Measurements from ENCODE around the gene GORASP2. TPM values are rescaled to one million over a fixed set of nuclear protein-coding genes. Genes with fewer than 3 reads are reported as not detected.

GORASP2 gene
- total RNA-seq, 4 donors from 2014 or later: 14.7 to 43.7 (median 29.4) TPM

DNA sequence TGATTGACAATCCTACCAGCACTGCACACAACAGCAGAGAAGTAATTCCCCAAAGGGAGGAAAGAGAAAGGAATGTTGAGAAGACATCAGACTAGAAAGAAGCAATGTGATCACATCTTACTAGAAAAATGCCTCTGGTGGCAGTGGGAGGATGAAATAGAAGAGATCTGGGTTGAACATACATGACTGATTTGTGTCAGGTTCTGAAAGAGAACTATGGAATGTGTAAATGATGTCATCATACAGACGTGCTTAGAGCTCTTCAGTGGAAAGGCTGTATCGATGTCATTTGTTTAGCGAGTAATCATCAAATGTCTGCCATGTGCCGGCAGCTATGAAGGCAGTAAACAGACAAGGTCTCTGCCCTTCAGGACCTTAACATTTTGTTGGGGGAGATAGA is 24.9 kb downstream of the GORASP2 start:
- no peak overlapping the region for H3K27ac ChIP-seq
- intact Hi-C loops (cut with DNase I; ENCODE audit: low total_unique reads): no loop called here
- no peak overlapping the region for H3K4me3 ChIP-seq
- DNase-seq: no peak
- no peaks in the 10 kb centered on the region for H3K4me1 ChIP-seq
- H3K9me3 ChIP-seq: no peaks in the 10 kb centered on the region
- no peaks in the 10 kb centered on the region for H3K27me3 ChIP-seq
- TF ChIP-seq POLR2A (IDR thresholded peaks at IDR 0.05) (no peak), EP300 (IDR thresholded peaks at IDR 0.05; ENCODE audit: low read depth) (no peak), POLR2AphosphoS5 (IDR thresholded peaks at IDR 0.05) (no peak)
- TF ChIP-seq, protein P1, sequence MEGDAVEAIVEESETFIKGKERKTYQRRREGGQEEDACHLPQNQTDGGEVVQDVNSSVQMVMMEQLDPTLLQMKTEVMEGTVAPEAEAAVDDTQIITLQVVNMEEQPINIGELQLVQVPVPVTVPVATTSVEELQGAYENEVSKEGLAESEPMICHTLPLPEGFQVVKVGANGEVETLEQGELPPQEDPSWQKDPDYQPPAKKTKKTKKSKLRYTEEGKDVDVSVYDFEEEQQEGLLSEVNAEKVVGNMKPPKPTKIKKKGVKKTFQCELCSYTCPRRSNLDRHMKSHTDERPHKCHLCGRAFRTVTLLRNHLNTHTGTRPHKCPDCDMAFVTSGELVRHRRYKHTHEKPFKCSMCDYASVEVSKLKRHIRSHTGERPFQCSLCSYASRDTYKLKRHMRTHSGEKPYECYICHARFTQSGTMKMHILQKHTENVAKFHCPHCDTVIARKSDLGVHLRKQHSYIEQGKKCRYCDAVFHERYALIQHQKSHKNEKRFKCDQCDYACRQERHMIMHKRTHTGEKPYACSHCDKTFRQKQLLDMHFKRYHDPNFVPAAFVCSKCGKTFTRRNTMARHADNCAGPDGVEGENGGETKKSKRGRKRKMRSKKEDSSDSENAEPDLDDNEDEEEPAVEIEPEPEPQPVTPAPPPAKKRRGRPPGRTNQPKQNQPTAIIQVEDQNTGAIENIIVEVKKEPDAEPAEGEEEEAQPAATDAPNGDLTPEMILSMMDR (IDR thresholded peaks at IDR 0.05): no peak
- H3K36me3 ChIP-seq: peaks cover 0 to 88% (median 40%) of the 10 kb centered on the region in 4 donors
- in situ Hi-C loops (cut with MboI; ENCODE audit: low pct_ligation_motif_present in 1 of 4, low pct_unique_long_range_greater_than_20kb in 1 of 4, low sequenced_read_pairs in 3 of 4): loop anchor here in 2 of 4 donors (25.0 kb wide), 2 partner anchors 208 to 458 kb away; partner anchors contain the start of gene TLK1 (in 1 of the 2)
- WGBS, 2 donors (ENCODE audit: low coverage in 1 of 2): 61 to 81% methylated on average over 3 to 4 of the region's 4 CpGs

DNA sequence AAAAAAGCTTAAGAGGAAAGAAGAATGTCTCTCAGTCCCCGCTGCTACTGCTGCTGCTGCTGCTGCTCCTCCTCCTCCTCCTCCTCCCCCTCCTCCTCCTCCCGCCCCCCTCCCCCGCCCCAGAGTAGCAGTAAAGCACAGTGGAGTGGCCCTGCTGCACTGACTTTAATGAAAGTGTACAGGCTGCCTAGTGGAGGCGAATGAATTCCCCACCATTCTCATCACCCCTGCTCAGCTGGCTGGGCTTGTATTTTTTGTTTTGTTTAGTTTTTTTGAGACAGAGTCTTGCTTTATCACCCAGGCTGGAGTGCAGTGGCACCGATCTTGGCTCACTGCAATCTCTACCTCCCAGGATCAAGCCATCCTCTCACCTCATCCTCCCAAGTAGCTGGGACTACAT is 34.3 kb downstream of the GORASP2 start:
- in situ Hi-C loops (cut with MboI; ENCODE audit: low pct_ligation_motif_present in 1 of 4, low pct_unique_long_range_greater_than_20kb in 1 of 4, low sequenced_read_pairs in 3 of 4): loop anchor here in 3 of 4 donors (10.0 to 25.0 kb wide), 3 partner anchors 199 to 461 kb away; partner anchors contain the start of gene TLK1 (in 1 of the 3)

DNA sequence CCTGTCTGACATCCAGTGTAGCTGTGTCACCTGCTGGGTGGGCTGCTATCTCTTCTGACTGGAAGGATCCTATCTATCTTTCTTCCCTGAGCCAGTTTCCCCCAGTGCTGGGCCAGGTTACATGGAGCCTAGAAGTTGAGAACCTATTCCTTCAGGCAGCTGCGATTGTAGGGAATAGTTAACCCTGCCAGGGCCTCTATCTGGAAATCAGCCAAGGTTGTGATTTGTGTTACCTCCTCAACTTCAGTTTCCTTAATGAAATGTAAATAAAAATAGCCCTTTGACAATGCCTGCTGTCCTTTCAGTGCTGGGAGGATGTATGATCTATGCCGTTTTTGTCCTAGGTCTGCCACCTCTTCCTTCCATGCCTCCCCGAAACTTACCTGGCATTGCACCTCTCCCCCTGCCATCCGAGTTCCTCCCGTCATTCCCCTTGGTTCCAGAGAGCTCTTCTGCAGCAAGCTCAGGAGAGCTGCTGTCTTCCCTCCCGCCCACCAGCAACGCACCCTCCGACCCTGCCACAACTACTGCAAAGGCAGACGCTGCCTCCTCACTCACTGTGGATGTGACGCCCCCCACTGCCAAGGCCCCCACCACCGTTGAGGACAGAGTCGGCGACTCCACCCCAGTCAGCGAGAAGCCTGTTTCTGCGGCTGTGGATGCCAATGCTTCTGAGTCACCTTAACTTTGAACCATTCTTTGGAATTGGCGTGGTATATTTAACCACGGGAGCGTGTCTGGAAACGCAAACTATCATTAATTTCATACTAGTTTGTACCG is 36.6 kb downstream of the GORASP2 start:
- Histone ChIP-seq H3K9me3 (no peaks in the 10 kb centered on the region), H3K27ac (no peak overlapping the region), H3K36me3 (peaks cover 0 to 58% (median 22%) of the 10 kb centered on the region in 4 donors), H3K4me3 (no peak overlapping the region), H3K27me3 (no peaks in the 10 kb centered on the region), H3K4me1 (no peaks in the 10 kb centered on the region)
- no peak for TF ChIP-seq EP300 (IDR thresholded peaks at IDR 0.05; ENCODE audit: low read depth)
- intact Hi-C loops (cut with DNase I; ENCODE audit: low total_unique reads): no loop called here
- 83 to 86% methylated on average over 5 to 20 of the region's 20 CpGs for WGBS, 2 donors (ENCODE audit: low coverage in 1 of 2)
- DNase-seq: no peak
- in situ Hi-C loops (cut with MboI; ENCODE audit: low pct_ligation_motif_present in 1 of 4, low pct_unique_long_range_greater_than_20kb in 1 of 4, low sequenced_read_pairs in 3 of 4): loop anchor here in 3 of 4 donors (10.0 to 25.0 kb wide), 3 partner anchors 197 to 459 kb away; partner anchors contain the start of gene TLK1 (in 1 of the 3)

More for the DNA sequence above, 34.3 kb downstream of the GORASP2 start:
- H3K27ac ChIP-seq: no peak overlapping the region
- DNase-seq: no peak
- TF ChIP-seq, protein P1 (IDR thresholded peaks at IDR 0.05): no peak
- TF ChIP-seq EP300 (IDR thresholded peaks at IDR 0.05; ENCODE audit: low read depth): no peak
- TF ChIP-seq POLR2AphosphoS5 (IDR thresholded peaks at IDR 0.05): no peak
- TF ChIP-seq POLR2A (IDR thresholded peaks at IDR 0.05): no peak
- intact Hi-C loops (cut with DNase I; ENCODE audit: low total_unique reads): no loop called here
- H3K36me3 ChIP-seq: peaks cover 0 to 71% (median 29%) of the 10 kb centered on the region in 4 donors
- no peaks in the 10 kb centered on the region for H3K9me3 ChIP-seq
- WGBS, 2 donors (ENCODE audit: low coverage in 1 of 2): 79 to 86% methylated on average over 2 to 5 of the region's 5 CpGs
- no peak overlapping the region for H3K4me3 ChIP-seq
- no peaks in the 10 kb centered on the region for H3K4me1 ChIP-seq
- no peaks in the 10 kb centered on the region for H3K27me3 ChIP-seq

DNA sequence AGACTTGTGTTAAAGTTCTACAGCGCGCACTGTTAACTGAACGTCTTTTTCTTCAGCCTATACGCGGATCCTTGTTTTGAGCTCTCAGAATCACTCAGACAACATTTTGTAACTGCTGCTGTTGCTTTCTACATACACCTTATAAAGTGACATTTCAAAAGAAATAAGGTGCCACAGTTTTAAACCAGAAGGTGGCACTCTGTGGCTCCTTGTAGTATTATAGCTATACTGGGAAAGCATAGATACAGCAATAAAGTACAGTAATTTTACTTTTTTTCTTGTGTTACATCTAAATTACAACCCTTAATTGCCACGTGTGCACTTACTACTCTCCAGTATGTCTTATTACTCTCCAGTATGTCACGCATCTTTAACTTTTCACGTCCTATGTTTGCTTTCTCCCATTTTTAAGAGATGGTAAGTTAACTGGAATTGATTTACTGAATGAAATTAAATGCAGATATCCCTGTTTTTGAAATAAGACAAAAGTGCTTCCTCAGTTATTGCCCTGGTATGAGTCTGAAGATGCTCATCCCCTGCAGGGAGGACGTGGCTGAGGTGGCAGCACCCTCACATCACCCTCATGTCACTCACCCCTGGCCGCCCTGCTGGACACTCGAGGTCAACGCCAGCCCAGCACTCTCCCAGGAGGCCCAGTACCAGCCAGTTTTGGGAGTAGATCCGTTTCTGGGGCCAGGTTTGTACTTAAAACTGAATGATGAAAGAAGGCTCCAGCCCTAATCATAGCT is 37.8 kb downstream of the GORASP2 start:
- no peak for DNase-seq
- 85 to 91% methylated on average over 9 to 13 of the region's 13 CpGs for WGBS, 2 donors (ENCODE audit: low coverage in 1 of 2)
- Histone ChIP-seq H3K4me3 (no peak overlapping the region), H3K9me3 (no peaks in the 10 kb centered on the region), H3K27me3 (no peaks in the 10 kb centered on the region), H3K4me1 (no peaks in the 10 kb centered on the region), H3K27ac (no peak overlapping the region), H3K36me3 (peaks cover 0 to 47% (median 17%) of the 10 kb centered on the region in 4 donors)
- TF ChIP-seq, protein P1 (IDR thresholded peaks at IDR 0.05): no peak
- TF ChIP-seq POLR2A (IDR thresholded peaks at IDR 0.05): no peak
- no peak for TF ChIP-seq POLR2AphosphoS5 (IDR thresholded peaks at IDR 0.05)
- no peak for TF ChIP-seq EP300 (IDR thresholded peaks at IDR 0.05; ENCODE audit: low read depth)
- intact Hi-C loops (cut with DNase I; ENCODE audit: low total_unique reads) (no loop called here), in situ Hi-C loops (cut with MboI; ENCODE audit: low pct_ligation_motif_present in 1 of 4, low pct_unique_long_range_greater_than_20kb in 1 of 4, low sequenced_read_pairs in 3 of 4) (loop anchor here in 3 of 4 donors (10.0 to 25.0 kb wide), 3 partner anchors 195 to 458 kb away; partner anchors contain the start of gene TLK1 (in 1 of the 3))

Measured in transverse colon (tissue), 4 donors.